ENCODE measurements around the gene ZNF165.

GRCh38 chr6:28135393-28135792 is 55.0 kb downstream of the ZNF165 start:
- TF ChIP-seq CTCF (IDR thresholded peaks at IDR 0.05; ENCODE audit: insufficient read depth, low read length, poor library complexity, severe bottlenecking), result no peak
- no peak for TF ChIP-seq EZH2phosphoT487 (conservative IDR thresholded peaks at IDR 0.05; ENCODE audit: low read length)

Measured in SU-DHL-6 (cell line).